ENCODE measurements around the gene RNF19B. TPM values are rescaled to one million over a fixed set of nuclear protein-coding genes. Genes with fewer than 3 reads are reported as not detected.

Gene RNF19B
- total RNA-seq, 1 experiment from 2014 or later, result 22.5 TPM

DNA sequence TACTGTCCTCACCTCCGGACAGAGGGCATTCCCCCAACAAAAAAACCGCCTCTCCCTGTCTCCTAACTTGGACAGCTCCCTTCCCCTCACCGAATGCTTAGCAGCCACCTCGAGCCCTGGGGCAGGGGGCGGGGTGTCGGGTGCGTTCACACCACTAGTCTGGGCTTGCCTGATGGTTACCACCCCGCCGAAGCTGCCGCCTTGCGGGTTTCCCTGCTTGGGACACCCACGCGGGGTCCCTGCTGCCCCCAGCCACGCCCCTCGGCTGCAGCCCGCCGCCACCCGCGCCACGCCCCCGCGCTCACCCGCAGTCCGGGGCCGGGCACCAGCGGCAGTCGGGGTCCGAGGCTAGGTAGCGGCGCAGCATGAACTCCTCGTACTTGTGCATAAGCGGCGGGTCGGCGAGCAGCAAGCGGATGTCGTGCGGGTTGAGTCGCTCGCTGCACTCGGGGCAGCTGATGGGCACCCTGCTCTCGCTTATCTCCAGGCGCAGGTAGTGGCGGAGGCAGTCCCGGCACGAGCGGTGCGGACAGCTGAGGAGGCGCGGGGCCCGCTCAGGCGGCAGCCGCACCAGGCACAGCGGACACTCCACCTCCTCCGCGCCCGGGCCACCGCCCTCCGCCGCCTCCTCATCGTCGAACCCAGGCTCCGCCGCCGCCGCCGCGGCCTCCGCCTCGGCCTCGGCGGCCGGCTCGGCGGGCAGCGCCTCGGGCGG is 706 bp downstream of the RNF19B start (continued):
- TF ChIP-seq CBX3 (IDR thresholded peaks at IDR 0.05; ENCODE audit: low read depth) (no peak), EZH2 (IDR thresholded peaks at IDR 0.05) (no peak), RAD21 (IDR thresholded peaks at IDR 0.05; ENCODE audit: low read depth) (no peak), POLR2AphosphoS5 (IDR thresholded peaks at IDR 0.05; ENCODE audit: low read depth, low read length) (0 out of 2 replicates have a peak, but pooled peaks have one; percentile 27)

DNA sequence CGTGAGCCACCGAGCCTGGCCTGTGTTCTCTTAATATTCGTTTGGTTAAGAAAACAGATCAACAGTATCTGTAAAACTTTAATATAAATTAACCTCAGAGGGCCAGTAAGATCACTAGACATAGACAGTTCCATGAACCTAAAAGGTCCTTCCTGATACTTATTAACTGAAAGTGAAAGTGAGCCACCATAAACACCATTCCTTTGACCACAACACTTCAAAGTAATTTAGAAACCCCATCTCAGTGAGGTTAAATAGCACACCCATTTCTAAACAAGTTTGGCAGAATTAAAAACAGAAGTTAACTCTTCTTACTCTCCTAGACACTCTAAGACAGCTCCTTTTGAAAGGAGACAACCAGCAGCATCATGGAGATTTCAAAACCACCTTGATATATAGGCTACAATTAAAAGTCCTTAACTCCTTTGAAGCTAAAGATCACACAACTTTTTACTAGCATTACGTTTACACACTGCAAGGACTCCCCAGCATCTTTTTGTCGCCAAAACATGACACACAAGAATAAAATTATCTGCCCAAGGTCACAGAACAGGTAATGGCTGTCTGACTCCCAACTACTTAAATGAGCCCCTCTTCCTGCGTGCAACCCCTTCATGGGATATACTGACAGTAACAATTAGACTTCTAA is 2.2 kb downstream of the RNF19B start:
- H3K4me2 ChIP-seq (ENCODE audit: low read length), result peak overlapping the region; percentile 99
- CTCF ChIA-PET, result no interaction called here
- RAD21 ChIA-PET (ENCODE audit: low non-redundant PET in 1 of 2, low total read pairs in 2 of 2, uncharacterized antibody in 2 of 2, unreplicated experiment in 2 of 2), result interaction anchor here in 1 of 2 experiments (1.2 kb wide), 1 partner anchor 30 kb away, joined by 3 read pairs; no protein-coding TSS in a partner anchor
- POLR2A ChIA-PET, result interaction anchor here (1.6 kb wide), 1 partner anchor 9 kb away, joined by 4 read pairs; no protein-coding TSS in a partner anchor
- intact Hi-C loops (cut with micrococcal nuclease), result no loop called here
- H3K4me1 ChIP-seq (ENCODE audit: control insufficient read depth in 1 of 2, insufficient read depth in 2 of 2, low read length in 2 of 2), result peaks cover 20 to 23% of the 10 kb centered on the region in 2 experiments
- H3K4me3 ChIP-seq (replicated peaks in 1 of 2; ENCODE audit: low read depth in 1 of 2, low read length in 2 of 2), result peak overlapping the region; percentile 2 to 86; a peak in 3 of 4 replicates
- H3K9me2 ChIP-seq (ENCODE audit: insufficient read depth), result 0 out of 2 replicates have a peak, but pooled peaks cover 2% of the 10 kb centered on the region
- DNase-seq (ENCODE audit: low read depth, low spot score) (no peak), ATAC-seq (no peak)
- no peaks in the 10 kb centered on the region for H3K27me3 ChIP-seq (ENCODE audit: insufficient read depth, low read length)
- TF ChIP-seq CEBPB (IDR thresholded peaks at IDR 0.05; ENCODE audit: low read depth), result no peak
- no peak for TF ChIP-seq EGR1 (IDR thresholded peaks at IDR 0.05; ENCODE audit: low read depth)
- no peak overlapping the region for H3K27ac ChIP-seq (ENCODE audit: low read depth, low read length)
- H4K20me1 ChIP-seq (ENCODE audit: insufficient read depth), result no peaks in the 10 kb centered on the region; the same call in 1 of the 2 replicates
- H3K36me3 ChIP-seq (ENCODE audit: control insufficient read depth in 1 of 2, insufficient read depth in 2 of 2, low read length in 2 of 2), result no peaks in the 10 kb centered on the region
- BruUV-seq (replicated peaks), result no TSS peak
- no peak overlapping the region for H2AFZ ChIP-seq (ENCODE audit: low read depth, low read length, poor library complexity, severe bottlenecking)
- no peaks in the 10 kb centered on the region for H3K9me3 ChIP-seq (ENCODE audit: control insufficient read depth in 1 of 2, insufficient read depth in 1 of 2, low read depth in 1 of 2, low read length in 2 of 2)
- peaks cover 58% of the 10 kb centered on the region for H3K79me2 ChIP-seq (ENCODE audit: insufficient read depth, low read length)
- no peak overlapping the region; the same call in 1 of the 2 replicates for H3K9ac ChIP-seq (ENCODE audit: low read length)

Measured in HCT116 (cell line).